ENCODE data around the gene SEC14L5. TPM values are rescaled to one million over a fixed set of nuclear protein-coding genes. Genes with fewer than 3 reads are reported as not detected.

SEC14L5 gene
- total RNA-seq, 1 experiment from 2014 or later: 0.27 TPM

DNA sequence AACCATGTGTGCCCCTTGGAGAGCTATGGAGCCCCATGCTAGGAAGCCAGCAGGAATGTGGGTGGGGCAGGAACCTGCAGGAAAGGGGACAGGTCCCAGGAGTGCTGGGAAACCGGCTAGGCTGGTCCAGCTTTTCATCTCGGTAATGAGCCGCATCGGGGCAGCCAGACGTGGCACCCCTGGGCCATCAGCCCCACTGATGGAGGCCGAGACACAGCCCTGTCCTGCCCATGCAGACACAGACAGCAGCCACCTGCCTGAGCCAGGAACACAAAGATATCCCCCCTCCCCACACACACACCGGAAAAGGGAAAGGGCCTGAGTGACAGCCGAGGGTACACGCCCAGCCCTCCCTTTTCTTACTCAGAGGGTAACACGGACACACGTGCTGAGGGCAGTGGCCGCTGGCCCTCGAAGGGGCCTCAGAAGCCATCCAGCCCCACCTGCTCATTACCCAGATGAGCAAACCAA is 39.3 kb upstream of the SEC14L5 start (continued):
- TF ChIP-seq SRF (IDR thresholded peaks at IDR 0.05; ENCODE audit: low read depth) (0 out of 2 replicates have a peak, but pooled peaks have one; percentile 17), EZH2 (IDR thresholded peaks at IDR 0.05) (no peak)

DNA sequence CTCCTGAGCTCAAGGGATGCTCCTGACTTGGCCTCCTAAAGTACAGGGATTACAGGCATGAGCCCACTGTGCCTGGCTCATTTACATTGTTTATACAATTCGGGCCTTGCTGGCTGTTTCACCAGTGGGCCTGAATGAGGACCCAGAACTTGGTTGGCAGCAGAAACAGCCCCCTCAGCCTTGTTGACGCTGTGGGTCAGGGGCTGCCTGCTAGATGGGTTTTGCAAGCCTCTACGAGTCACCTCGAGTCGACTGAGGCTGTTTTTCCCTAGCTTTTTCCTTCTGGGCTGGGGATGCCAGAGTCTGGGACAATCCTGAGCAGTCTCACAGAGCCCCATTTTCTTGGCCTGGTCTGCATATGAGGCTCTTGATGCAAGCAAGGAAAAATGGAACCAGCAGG is 37.3 kb upstream of the SEC14L5 start:
- no TSS peak for BruUV-seq (replicated peaks)
- intact Hi-C loops (cut with micrococcal nuclease): no loop called here
- H4K20me1 ChIP-seq (ENCODE audit: insufficient read depth): no peaks in the 10 kb centered on the region
- H3K4me3 ChIP-seq (replicated peaks in 1 of 2; ENCODE audit: low read depth in 1 of 2, low read length in 2 of 2): no peak overlapping the region
- no peaks in the 10 kb centered on the region for H3K9me3 ChIP-seq (ENCODE audit: control insufficient read depth in 1 of 2, insufficient read depth in 1 of 2, low read depth in 1 of 2, low read length in 2 of 2)
- CTCF ChIA-PET: no interaction called here
- ATAC-seq (no peak), DNase-seq (ENCODE audit: low read depth, low spot score) (no peak)
- H3K36me3 ChIP-seq (ENCODE audit: control insufficient read depth in 1 of 2, insufficient read depth in 2 of 2, low read length in 2 of 2): no peaks in the 10 kb centered on the region
- no peak overlapping the region for H2AFZ ChIP-seq (ENCODE audit: low read depth, low read length, poor library complexity, severe bottlenecking)
- no peaks in the 10 kb centered on the region; the same call in 1 of the 2 replicates for H3K79me2 ChIP-seq (ENCODE audit: insufficient read depth, low read length)
- H3K9ac ChIP-seq (ENCODE audit: low read length): no peak overlapping the region
- no peak overlapping the region for H3K27ac ChIP-seq (ENCODE audit: low read depth, low read length)
- no peak overlapping the region for H3K4me2 ChIP-seq (ENCODE audit: low read length)
- H3K27me3 ChIP-seq (ENCODE audit: insufficient read depth, low read length): no peaks in the 10 kb centered on the region
- H3K4me1 ChIP-seq (ENCODE audit: control insufficient read depth in 1 of 2, insufficient read depth in 2 of 2, low read length in 2 of 2): peaks cover 41 to 56% of the 10 kb centered on the region in 2 experiments
- POLR2A ChIA-PET: no interaction called here
- RAD21 ChIA-PET (ENCODE audit: low non-redundant PET in 1 of 2, low total read pairs in 2 of 2, uncharacterized antibody in 2 of 2, unreplicated experiment in 2 of 2): no interaction called here
- no peak for TF ChIP-seq SIN3A (IDR thresholded peaks at IDR 0.05; ENCODE audit: low read depth)
- no peak for TF ChIP-seq ELF1 (IDR thresholded peaks at IDR 0.05; ENCODE audit: borderline replicate concordance, low read depth)
- TF ChIP-seq, protein P1, sequence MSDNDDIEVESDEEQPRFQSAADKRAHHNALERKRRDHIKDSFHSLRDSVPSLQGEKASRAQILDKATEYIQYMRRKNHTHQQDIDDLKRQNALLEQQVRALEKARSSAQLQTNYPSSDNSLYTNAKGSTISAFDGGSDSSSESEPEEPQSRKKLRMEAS (IDR thresholded peaks at IDR 0.05): no peak
- TF ChIP-seq SRF (IDR thresholded peaks at IDR 0.05; ENCODE audit: low read depth): no peak
- TF ChIP-seq, protein P2, sequence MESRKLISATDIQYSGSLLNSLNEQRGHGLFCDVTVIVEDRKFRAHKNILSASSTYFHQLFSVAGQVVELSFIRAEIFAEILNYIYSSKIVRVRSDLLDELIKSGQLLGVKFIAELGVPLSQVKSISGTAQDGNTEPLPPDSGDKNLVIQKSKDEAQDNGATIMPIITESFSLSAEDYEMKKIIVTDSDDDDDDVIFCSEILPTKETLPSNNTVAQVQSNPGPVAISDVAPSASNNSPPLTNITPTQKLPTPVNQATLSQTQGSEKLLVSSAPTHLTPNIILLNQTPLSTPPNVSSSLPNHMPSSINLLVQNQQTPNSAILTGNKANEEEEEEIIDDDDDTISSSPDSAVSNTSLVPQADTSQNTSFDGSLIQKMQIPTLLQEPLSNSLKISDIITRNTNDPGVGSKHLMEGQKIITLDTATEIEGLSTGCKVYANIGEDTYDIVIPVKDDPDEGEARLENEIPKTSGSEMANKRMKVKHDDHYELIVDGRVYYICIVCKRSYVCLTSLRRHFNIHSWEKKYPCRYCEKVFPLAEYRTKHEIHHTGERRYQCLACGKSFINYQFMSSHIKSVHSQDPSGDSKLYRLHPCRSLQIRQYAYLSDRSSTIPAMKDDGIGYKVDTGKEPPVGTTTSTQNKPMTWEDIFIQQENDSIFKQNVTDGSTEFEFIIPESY (IDR thresholded peaks at IDR 0.05; ENCODE audit: extremely low read depth, insufficient replicate concordance, low read length): no peak
- no peak for TF ChIP-seq POLR2AphosphoS5 (IDR thresholded peaks at IDR 0.05; ENCODE audit: low read depth, low read length)
- TF ChIP-seq CBX3 (IDR thresholded peaks at IDR 0.05; ENCODE audit: low read depth): no peak
- TF ChIP-seq, protein P3, sequence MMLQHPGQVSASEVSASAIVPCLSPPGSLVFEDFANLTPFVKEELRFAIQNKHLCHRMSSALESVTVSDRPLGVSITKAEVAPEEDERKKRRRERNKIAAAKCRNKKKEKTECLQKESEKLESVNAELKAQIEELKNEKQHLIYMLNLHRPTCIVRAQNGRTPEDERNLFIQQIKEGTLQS (IDR thresholded peaks at IDR 0.05): no peak
- TF ChIP-seq FOSL1 (IDR thresholded peaks at IDR 0.05; ENCODE audit: low read depth): no peak
- TF ChIP-seq ZFX (IDR thresholded peaks at IDR 0.05): no peak
- no peak for TF ChIP-seq YY1 (IDR thresholded peaks at IDR 0.05; ENCODE audit: extremely low read depth, insufficient replicate concordance, low read depth, low read length)
- TF ChIP-seq CEBPB (IDR thresholded peaks at IDR 0.05; ENCODE audit: low read depth): no peak
- TF ChIP-seq ZNF274 (IDR thresholded peaks at IDR 0.05; ENCODE audit: low read depth, low read length): no peak
- no peak for TF ChIP-seq EZH2 (IDR thresholded peaks at IDR 0.05)
- no peak for TF ChIP-seq EZH2phosphoT487 (IDR thresholded peaks at IDR 0.05; ENCODE audit: borderline replicate concordance)
- TF ChIP-seq CTCF (IDR thresholded peaks at IDR 0.05 in 2 of 3, conservative IDR thresholded peaks at IDR 0.05 in 1 of 3; ENCODE audit: borderline replicate concordance in 1 of 3, insufficient read depth in 1 of 3, low read depth in 2 of 3, low read length in 2 of 3): no peak
- no peak for TF ChIP-seq SP1 (IDR thresholded peaks at IDR 0.05; ENCODE audit: low read depth)
- TF ChIP-seq JUND (IDR thresholded peaks at IDR 0.05): no peak
- TF ChIP-seq RAD21 (IDR thresholded peaks at IDR 0.05; ENCODE audit: low read depth): no peak
- no peak for TF ChIP-seq POLR2A (IDR thresholded peaks at IDR 0.05; ENCODE audit: borderline replicate concordance, extremely low read depth, insufficient read depth, insufficient read length)
- no peaks in the 10 kb centered on the region for H3K9me2 ChIP-seq (ENCODE audit: insufficient read depth)
